ENCODE results near the gene ZNF335.

The ZNF335 gene

GRCh38 chr20:45957021-45957941 lies 14.7 kb downstream of the ZNF335 start:
- no peak for TF ChIP-seq CTCF (IDR thresholded peaks at IDR 0.05)

DNA sequence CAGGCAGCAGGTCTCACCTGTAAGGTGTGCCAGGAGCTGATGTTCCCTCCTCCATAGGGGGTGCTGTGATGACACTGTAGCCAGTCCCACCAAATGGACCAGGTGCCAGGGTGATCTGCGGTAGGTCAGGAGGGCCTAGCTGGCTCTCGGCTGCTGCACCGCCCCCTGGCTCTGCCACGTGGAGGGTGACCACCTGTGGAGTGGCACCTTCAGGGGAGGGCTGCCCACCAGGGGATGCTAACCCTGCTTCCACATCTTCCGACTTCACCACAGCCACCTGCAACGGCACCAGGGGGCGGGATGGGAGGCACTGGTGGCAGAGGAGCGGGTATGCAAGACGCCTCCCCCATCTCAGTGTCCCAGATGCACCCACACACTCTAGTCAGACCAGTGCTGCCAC lies 18.3 kb downstream of the ZNF335 start:
- no peak for TF ChIP-seq CTCF (IDR thresholded peaks at IDR 0.05)

DNA sequence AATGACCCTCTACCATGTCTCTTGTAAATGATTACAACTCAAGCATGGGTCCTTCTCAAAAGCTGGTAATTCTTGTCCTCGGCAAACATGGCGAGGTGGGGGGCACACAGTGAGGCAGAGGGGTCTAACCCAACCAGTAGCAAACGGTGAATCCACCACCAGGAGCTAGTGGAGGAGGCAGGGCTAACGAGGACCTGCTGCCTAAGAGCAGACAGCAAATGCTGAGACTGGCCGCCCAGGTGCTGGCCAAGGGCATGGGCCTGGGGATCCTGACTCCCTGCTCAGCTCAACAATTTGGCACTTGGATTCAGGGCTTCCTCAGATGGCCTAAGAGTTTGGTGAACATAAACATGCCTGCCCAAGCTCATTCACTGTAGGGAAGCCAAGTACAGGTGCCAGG lies 19.1 kb downstream of the ZNF335 start:
- TF ChIP-seq CTCF (IDR thresholded peaks at IDR 0.05) = no peak

GRCh38 chr20:45951925-45952834 lies 19.8 kb downstream of the ZNF335 start:
- no peak for TF ChIP-seq CTCF (IDR thresholded peaks at IDR 0.05)

- no peak for TF ChIP-seq CTCF (IDR thresholded peaks at IDR 0.05)
Measured at GRCh38 chr20:45950330-45950646, 21.7 kb downstream of the ZNF335 start.

DNA sequence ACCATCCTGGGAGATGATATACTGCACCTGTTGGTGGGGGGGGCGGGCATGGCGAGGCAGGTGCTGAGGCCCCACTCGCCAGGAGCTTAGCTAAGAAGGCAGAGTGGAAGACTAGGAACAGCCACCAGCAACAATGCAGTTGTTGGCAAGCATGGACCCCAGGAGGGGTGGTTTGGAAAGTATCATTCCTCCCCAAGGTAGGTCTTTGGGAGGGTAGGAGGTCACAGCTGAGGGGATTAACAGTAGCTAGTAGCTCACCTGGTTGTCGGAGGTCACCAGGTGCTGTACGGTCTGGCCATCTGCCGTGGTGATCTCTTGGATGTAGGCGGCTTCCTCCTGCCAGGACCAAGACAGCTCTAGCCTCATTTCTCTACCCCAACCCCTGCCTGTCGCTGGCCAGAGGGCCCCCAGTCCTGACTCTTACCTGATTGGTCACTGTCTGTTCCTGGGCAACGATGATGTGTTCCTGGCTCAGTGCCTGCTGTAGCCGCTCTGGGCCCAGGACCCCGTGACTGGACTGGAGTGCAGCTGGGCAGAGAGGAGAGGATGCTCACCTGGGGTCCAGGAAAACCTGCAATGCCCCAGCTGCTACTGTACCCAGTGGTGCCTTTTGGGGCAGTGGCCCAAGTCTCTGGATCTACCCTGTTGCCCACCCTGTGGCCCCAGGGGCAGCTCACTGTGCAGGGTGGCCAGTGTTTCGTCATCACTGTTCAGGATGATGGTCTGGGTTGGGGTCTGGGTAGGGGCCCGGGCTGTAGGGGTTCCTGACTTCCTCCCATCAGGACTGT lies 22.3 kb downstream of the ZNF335 start:
- TF ChIP-seq CTCF (IDR thresholded peaks at IDR 0.05) = no peak
